BLaER1 treated with 17β-estradiol and CSF1 and Interleukin-3, amounts not matched to agents 10 nM and 100 nM (cell line): ENCODE data around the gene CAMK2G.

Source experiments
- H3K27ac ChIP-seq, 11 experiments: shearing (Covaris generic); formaldehyde crosslinking; 2 replicates each; pipeline ENCODE4 v1.8.1; 2022
- H3K27me3 ChIP-seq, 11 experiments: shearing (Covaris generic); formaldehyde crosslinking; 2 replicates each; pipeline ENCODE4 v1.8.1; 2022
- H3K36me3 ChIP-seq, 11 experiments: shearing (Covaris generic); formaldehyde crosslinking; 2 replicates each; pipeline ENCODE4 v1.8.1; 2022
- H3K4me1 ChIP-seq, 10 experiments: shearing (Covaris generic); formaldehyde crosslinking; 2 replicates each; pipeline ENCODE4 v1.8.1; 2022
- H3K4me2 ChIP-seq, 11 experiments: shearing (Covaris generic); formaldehyde crosslinking; 2 replicates each; pipeline ENCODE4 v1.8.1; 2022
- H3K4me3 ChIP-seq, 10 experiments: shearing (Covaris generic); formaldehyde crosslinking; 2 replicates each; pipeline ENCODE4 v1.8.1; 2022
- H3K9ac ChIP-seq, 11 experiments: shearing (Covaris generic); formaldehyde crosslinking; 2 replicates each; pipeline ENCODE4 v1.8.1; 2022
- H3K9me3 ChIP-seq, 11 experiments: shearing (Covaris generic); formaldehyde crosslinking; replicated peaks in 1 of 11; 2 replicates each; pipeline ENCODE4 v1.8.1; 2022
- H4K20me1 ChIP-seq, 11 experiments: shearing (Covaris generic); formaldehyde crosslinking; 2 replicates each; pipeline ENCODE4 v1.8.1; 2022
- Cebpa-rat ChIP-seq, 11 experiments: shearing (Covaris generic); IDR thresholded peaks; 2 replicates each; pipeline ENCODE4 v1.8.1; 2022

Gene CAMK2G

DNA sequence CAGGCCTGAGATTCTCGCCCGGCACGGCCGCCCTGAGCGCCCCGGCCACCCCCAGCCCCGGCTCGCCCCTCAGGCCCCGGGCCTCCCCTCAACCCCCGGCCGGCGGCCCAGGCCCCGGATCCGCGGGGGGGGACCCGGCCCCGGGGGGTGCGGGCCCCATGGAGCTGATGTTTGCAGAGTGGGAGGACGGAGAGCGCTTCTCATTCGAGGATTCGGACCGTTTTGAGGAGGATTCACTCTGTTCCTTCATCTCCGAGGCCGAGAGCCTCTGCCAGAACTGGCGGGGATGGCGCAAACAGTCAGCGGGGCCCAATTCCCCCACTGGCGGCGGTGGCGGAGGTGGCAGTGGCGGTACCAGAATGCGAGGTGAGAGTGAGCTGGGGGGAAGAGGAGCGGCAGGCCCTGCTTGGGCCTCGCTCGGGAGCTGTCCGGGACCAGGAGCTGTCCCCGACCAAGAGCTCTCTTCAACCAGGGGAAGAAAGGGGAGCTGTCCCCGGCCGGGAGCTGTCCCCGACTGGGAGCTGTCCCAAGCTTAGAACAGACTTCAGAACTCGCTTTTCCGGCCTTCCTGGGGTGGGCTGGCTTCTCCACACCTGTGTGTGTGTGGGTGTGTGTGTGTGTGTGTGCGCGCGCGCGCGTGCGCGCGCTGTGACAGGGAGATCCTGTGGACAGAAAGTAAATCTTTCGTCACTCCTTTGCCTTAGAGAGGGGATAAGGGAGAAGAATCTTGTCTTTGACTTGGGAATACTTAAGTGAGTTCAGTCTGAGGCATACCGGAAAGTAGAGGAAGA is 88.4 kb downstream of the CAMK2G start:
- H3K9ac ChIP-seq = peak overlapping the region; percentile 88 to 95 (median 90)
- peaks cover 41 to 48% (median 44%) of the 10 kb centered on the region in 10 experiments for H3K4me1 ChIP-seq
- no peak for TF ChIP-seq Cebpa-rat (IDR thresholded peaks at IDR 0.05)
- peak overlapping the region; percentile 80 to 89 (median 86) for H3K27ac ChIP-seq
- H3K36me3 ChIP-seq = peaks cover 21 to 42% (median 30%) of the 10 kb centered on the region in 11 experiments
- no peaks in the 10 kb centered on the region for H3K27me3 ChIP-seq
- no peaks in the 10 kb centered on the region for H3K9me3 ChIP-seq
- peak overlapping the region; percentile 78 to 99 (median 91) for H3K4me2 ChIP-seq
- peak overlapping the region; percentile 79 to 99 (median 88) for H3K4me3 ChIP-seq
- H4K20me1 ChIP-seq = peaks cover 21 to 50% (median 41%) of the 10 kb centered on the region in 11 experiments; a peak in 20 of 22 replicates

DNA sequence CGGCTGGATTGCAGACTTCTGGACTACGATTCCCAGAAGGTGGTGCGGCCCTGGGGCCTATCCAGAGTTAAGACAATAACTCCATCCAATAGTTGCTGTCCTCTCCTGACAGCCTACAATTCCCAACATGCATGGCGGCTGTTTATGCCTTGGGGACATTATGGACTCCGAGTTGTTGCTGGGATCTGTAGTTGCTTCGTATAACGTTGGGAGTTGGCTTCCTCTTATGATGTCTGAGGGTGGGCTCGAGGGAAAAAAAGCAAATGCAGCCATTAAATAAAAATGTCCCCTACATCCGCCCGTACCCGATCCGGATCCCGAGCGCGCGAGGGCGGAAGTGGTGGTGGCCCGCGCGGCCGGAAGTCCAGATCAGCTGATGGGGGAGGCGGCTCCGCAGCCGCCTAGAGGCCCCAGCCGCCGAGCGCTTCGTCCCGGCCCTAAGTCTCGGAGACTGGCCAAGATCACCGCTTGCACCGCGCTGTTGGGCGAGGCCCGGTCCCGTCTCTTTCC is 89.1 kb downstream of the CAMK2G start, which contains the start of gene ZSWIM8:
TSS of gene ZSWIM8 (plus strand) at position 396 of the 510 bp plus-strand sequence. CDS start 273 bp downstream, outside the sequence.
- Histone ChIP-seq H3K4me2 (peak within 1 kb of the TSS; percentile 92 to 99 (median 96)), H3K27me3 (no peaks in the 10 kb centered on the region), H3K9ac (peak within 1 kb of the TSS; percentile 88 to 95 (median 90)), H3K4me3 (peak within 1 kb of the TSS; percentile 79 to 99 (median 88)), H3K36me3 (peaks cover 15 to 39% (median 24%) of the 10 kb centered on the region in 11 experiments), H3K9me3 (no peaks in the 10 kb centered on the region), H3K4me1 (peaks cover 47 to 54% (median 50%) of the 10 kb centered on the region in 10 experiments), H4K20me1 (peaks cover 21 to 52% (median 36%) of the 10 kb centered on the region in 11 experiments; a peak in 20 of 22 replicates), H3K27ac (peak within 1 kb of the TSS; percentile 80 to 89 (median 86))
- no peak for TF ChIP-seq Cebpa-rat (IDR thresholded peaks at IDR 0.05)

DNA sequence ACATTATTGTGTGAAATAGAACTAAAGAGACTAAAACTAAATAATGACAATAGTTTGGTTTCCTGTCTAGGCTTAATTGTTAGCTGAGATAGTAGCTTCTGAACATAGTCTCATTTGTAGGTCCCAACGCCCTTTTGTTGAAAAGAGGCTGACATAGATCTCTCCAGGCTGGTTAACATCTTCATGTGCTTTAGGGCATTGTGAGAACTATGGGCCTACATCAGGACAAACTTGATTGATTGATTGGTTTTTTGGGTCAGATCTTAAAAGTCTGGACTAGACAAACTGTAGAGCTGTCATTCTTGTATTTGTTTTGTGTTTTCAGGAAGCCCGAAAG is 91.6 kb downstream of the CAMK2G start:
- H4K20me1 ChIP-seq = peaks cover 16 to 64% (median 20%) of the 10 kb centered on the region in 11 experiments; a peak in 20 of 22 replicates
- peak overlapping the region; percentile 90 to 98 (median 96) for H3K4me2 ChIP-seq
- TF ChIP-seq Cebpa-rat (IDR thresholded peaks at IDR 0.05) = no peak
- no peaks in the 10 kb centered on the region for H3K9me3 ChIP-seq
- H3K9ac ChIP-seq = peak overlapping the region; percentile 87 to 94 (median 92)
- peak overlapping the region; percentile 71 to 92 (median 86) for H3K4me3 ChIP-seq
- H3K27me3 ChIP-seq = no peaks in the 10 kb centered on the region
- peak overlapping the region; percentile 82 to 93 (median 89); a peak in 20 of 22 replicates for H3K27ac ChIP-seq
- H3K4me1 ChIP-seq = peaks cover 60 to 76% (median 66%) of the 10 kb centered on the region in 10 experiments
- peaks cover 21 to 39% (median 28%) of the 10 kb centered on the region in 11 experiments for H3K36me3 ChIP-seq

DNA sequence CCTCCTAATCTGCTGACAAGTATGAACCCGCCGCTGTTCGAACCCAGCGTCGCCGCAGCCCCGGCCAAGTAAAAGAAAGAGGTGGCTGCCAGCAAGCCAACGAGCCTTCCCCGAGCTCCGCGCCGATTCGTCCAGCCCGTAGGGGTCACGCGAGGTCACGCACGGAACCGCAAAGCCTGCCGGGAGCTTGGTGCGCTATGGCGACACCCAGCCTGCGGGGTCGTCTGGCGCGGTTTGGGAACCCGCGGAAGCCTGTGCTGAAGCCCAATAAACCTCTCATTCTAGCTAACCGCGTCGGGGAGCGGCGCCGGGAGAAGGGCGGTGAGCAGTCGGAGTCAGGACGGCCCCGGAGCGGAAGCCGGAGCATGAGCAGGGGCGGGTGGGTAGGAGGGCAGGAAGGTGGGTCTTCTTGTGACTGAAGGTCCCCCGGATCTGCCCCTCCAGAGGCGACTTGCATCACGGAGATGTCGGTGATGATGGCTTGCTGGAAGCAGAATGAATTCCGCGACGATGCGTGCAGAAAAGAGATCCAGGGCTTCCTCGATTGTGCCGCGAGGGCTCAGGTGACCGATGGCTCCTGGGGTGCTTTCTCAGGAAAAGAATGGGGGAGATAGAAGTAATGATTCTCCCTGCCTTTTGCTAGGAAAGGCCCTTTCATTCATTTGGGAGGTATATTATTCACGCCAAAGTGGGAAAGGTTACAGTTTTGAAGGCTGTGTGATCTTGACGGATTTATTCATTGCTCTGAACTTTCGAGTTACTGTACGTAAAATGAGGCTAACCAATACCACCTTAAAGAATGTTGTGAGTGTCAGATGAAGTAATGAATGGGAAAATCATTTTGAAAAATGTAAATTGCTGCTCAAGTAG is 92.2 kb downstream of the CAMK2G start, which contains the start of gene CHCHD1:
TSS of gene CHCHD1 (plus strand) at position 170 of the 870 bp plus-strand sequence. CDS start at position 198, 28 bp downstream.
- Histone ChIP-seq H3K27ac (peak within 1 kb of the TSS; percentile 82 to 93 (median 89)), H4K20me1 (peaks cover 10 to 64% (median 15%) of the 10 kb centered on the region in 11 experiments; a peak in 17 of 22 replicates)
- TF ChIP-seq Cebpa-rat (IDR thresholded peaks at IDR 0.05) = no peak

DNA sequence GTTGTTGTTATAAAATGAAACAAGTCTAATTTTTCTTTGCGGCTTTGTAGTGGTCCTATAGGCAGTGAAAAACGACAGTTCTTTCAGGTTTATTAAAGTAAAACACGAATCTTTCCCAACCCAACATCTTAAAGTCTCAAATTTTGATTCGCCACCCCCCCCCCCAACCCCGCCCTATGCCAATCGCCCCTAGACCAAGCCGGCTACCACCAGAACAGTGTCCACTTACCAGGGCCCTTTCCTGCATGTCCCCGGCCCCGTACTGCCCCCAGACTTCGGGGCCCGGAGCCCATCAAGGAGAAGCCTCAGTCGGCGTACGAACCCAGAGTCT is 92.8 kb downstream of the CAMK2G start:
- H3K36me3 ChIP-seq = peaks cover 32 to 50% (median 40%) of the 10 kb centered on the region in 11 experiments
- TF ChIP-seq Cebpa-rat (IDR thresholded peaks at IDR 0.05) = no peak
- H4K20me1 ChIP-seq = peaks cover 4 to 64% (median 9%) of the 10 kb centered on the region in 11 experiments; a peak in 17 of 22 replicates
- peak overlapping the region; percentile 90 to 98 (median 96) for H3K4me2 ChIP-seq
- peak overlapping the region; percentile 82 to 93 (median 89); a peak in 21 of 22 replicates for H3K27ac ChIP-seq
- H3K27me3 ChIP-seq = no peaks in the 10 kb centered on the region
- H3K9me3 ChIP-seq = no peaks in the 10 kb centered on the region
- H3K4me1 ChIP-seq = peaks cover 53 to 77% (median 66%) of the 10 kb centered on the region in 10 experiments
- peak overlapping the region; percentile 87 to 94 (median 92) for H3K9ac ChIP-seq
- H3K4me3 ChIP-seq = peak overlapping the region; percentile 71 to 92 (median 86)

More for the DNA sequence above, 92.2 kb downstream of the CAMK2G start, which contains the start of gene CHCHD1:
- H3K9me3 ChIP-seq = no peaks in the 10 kb centered on the region
- no peaks in the 10 kb centered on the region for H3K27me3 ChIP-seq
- H3K4me1 ChIP-seq = peaks cover 59 to 77% (median 66%) of the 10 kb centered on the region in 10 experiments
- peak within 1 kb of the TSS; percentile 71 to 92 (median 86) for H3K4me3 ChIP-seq
- peaks cover 26 to 44% (median 34%) of the 10 kb centered on the region in 11 experiments for H3K36me3 ChIP-seq
- peak within 1 kb of the TSS; percentile 87 to 94 (median 92) for H3K9ac ChIP-seq
- H3K4me2 ChIP-seq = peak within 1 kb of the TSS; percentile 90 to 98 (median 96)

DNA sequence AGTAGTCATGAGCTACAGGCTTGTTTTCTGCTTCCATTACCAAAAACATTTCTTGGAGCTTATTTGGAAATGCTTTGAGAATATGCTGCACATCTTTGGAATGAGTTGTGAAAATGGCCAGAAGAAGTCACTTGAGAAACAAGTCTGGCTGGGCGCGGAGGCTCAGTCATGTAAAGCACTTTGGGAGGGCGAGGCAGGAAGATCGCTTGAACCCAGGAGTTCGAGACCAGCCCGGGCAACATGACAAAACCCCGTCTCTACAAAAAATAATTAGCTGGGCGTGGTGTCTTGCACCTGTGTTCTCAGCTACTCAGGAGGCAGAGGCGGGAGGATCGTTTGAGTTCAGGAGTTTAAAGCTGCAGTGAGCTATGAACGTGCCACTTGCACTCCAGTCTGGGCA is 93.4 kb downstream of the CAMK2G start:
- H3K36me3 ChIP-seq = peaks cover 37 to 55% (median 45%) of the 10 kb centered on the region in 11 experiments
- H3K27ac ChIP-seq = peak overlapping the region; percentile 82 to 93 (median 89); a peak in 19 of 22 replicates

DNA sequence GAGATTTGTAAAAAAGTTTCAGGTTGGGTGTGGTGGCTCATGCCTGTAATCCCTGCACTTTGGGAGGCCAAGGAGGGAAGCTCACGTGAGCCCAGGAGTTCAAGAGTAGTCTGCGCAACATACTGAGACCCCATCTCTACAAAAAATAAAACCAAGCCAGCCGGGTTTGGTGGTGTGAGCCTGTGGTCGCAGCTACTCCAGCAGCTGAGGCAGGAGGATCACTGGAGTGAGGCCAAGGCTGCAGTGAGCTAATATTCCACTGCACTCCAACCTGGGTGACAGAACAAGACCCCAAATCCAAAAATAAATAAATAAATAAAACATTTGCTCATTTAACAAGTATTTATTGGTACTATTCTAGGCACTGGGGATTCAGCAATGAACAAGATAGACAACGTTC is 94.1 kb downstream of the CAMK2G start:
- peaks cover 2 to 67% (median 15%) of the 10 kb centered on the region in 11 experiments; a peak in 19 of 22 replicates for H4K20me1 ChIP-seq
- H3K9ac ChIP-seq = peak overlapping the region; percentile 87 to 94 (median 92); a peak in 21 of 22 replicates
- peak overlapping the region; percentile 90 to 98 (median 96) for H3K4me2 ChIP-seq
- H3K36me3 ChIP-seq = peaks cover 42 to 62% (median 51%) of the 10 kb centered on the region in 11 experiments
- peaks cover 62 to 84% (median 75%) of the 10 kb centered on the region in 10 experiments for H3K4me1 ChIP-seq
- peak overlapping the region in 3 of 11 experiments; percentile 2 to 93 (median 82); a peak in 2 of 22 replicates for H3K27ac ChIP-seq
- no peak for TF ChIP-seq Cebpa-rat (IDR thresholded peaks at IDR 0.05)
- no peaks in the 10 kb centered on the region for H3K9me3 ChIP-seq
- no peaks in the 10 kb centered on the region for H3K27me3 ChIP-seq
- peak overlapping the region; percentile 71 to 92 (median 86); a peak in 16 of 20 replicates for H3K4me3 ChIP-seq

More for the DNA sequence above, 93.4 kb downstream of the CAMK2G start:
- Histone ChIP-seq H3K4me3 (peak overlapping the region; percentile 71 to 92 (median 86)), H4K20me1 (peaks cover 0 to 64% (median 10%) of the 10 kb centered on the region in 11 experiments; a peak in 14 of 22 replicates), H3K9ac (peak overlapping the region; percentile 87 to 94 (median 92)), H3K27me3 (no peaks in the 10 kb centered on the region), H3K9me3 (no peaks in the 10 kb centered on the region), H3K4me2 (peak overlapping the region; percentile 90 to 98 (median 96)), H3K4me1 (peaks cover 56 to 78% (median 69%) of the 10 kb centered on the region in 10 experiments)
- TF ChIP-seq Cebpa-rat (IDR thresholded peaks at IDR 0.05) = no peak
